NCI-H226 (cell line): ENCODE data around the gene STOML2.

ENCODE experiments used
- DNase-seq: peaks from one replicate; pipeline ENCODE4 v3.0.0-alpha.2; 2015

The STOML2 gene

GRCh38 chr9:35107297-35108290 is 4.7 kb upstream of the STOML2 start:
- DNase-seq: no peak

- DNase-seq: no peak
Observed at GRCh38 chr9:35106343-35106730, 3.4 kb upstream of the STOML2 start.

GRCh38 chr9:35105571-35106342 is 2.8 kb upstream of the STOML2 start:
- DNase-seq: no peak

GRCh38 chr9:35105126-35105525 is 2.2 kb upstream of the STOML2 start:
- no peak for DNase-seq

GRCh38 chr9:35104586-35104985 is 1.7 kb upstream of the STOML2 start:
- no peak for DNase-seq

GRCh38 chr9:35103660-35104191 is 795 bp upstream of the STOML2 start:
- DNase-seq: no peak

- no peak for DNase-seq
Observed at GRCh38 chr9:35102465-35102768, 514 bp downstream of the STOML2 start.

- no peak for DNase-seq
Observed at GRCh38 chr9:35097573-35097972, 5.4 kb downstream of the STOML2 start.

GRCh38 chr9:35096035-35096849 is 6.7 kb downstream of the STOML2 start, which contains the start of gene PIGO:
PIGO (minus strand) TSS chr9:35096591; CDS start chr9:35095565, 1,026 bp downstream.
- peak; percentile 46 for DNase-seq

GRCh38 chr9:35091536-35091935 is 11.4 kb downstream of the STOML2 start:
- no peak for DNase-seq

GRCh38 chr9:35089434-35089833 is 13.5 kb downstream of the STOML2 start:
- no peak for DNase-seq

- no peak for DNase-seq
Observed at GRCh38 chr9:35085078-35085477, 17.9 kb downstream of the STOML2 start.

- DNase-seq: peak; percentile 73
Observed at GRCh38 chr9:35079426-35080341, 23.2 kb downstream of the STOML2 start, which contains the start of gene FANCG. FANCG (minus strand) TSS chr9:35079942; CDS start chr9:35079524, 418 bp downstream.

GRCh38 chr9:35079041-35079425 is 23.9 kb downstream of the STOML2 start:
- no peak for DNase-seq

- no peak for DNase-seq
Observed at GRCh38 chr9:35078066-35078465, 24.9 kb downstream of the STOML2 start.

GRCh38 chr9:35076848-35077247 is 26.1 kb downstream of the STOML2 start:
- DNase-seq: no peak

GRCh38 chr9:35075358-35075757 is 27.6 kb downstream of the STOML2 start:
- DNase-seq: no peak

- DNase-seq: no peak
Observed at GRCh38 chr9:35074791-35075190, 28.1 kb downstream of the STOML2 start.

GRCh38 chr9:35074141-35074540 is 28.8 kb downstream of the STOML2 start:
- no peak for DNase-seq

- no peak for DNase-seq
Observed at GRCh38 chr9:35073279-35073612, 29.7 kb downstream of the STOML2 start.

- DNase-seq: peak; percentile 91
Observed at GRCh38 chr9:35072461-35073278, 30.3 kb downstream of the STOML2 start, which contains the start of gene VCP. VCP (minus strand) TSS chr9:35072625; CDS start chr9:35072353, 272 bp downstream.
